Mucosa of stomach (tissue), 1 donor: ENCODE results near the gene EXD2.
A peak's percentile ranks its signal among the peaks of the same experiment; 100 is the strongest.

Source experiments
- H3K27me3 ChIP-seq: one replicate; pipeline ENCODE4 v1.7.0; 2013; ENCODE audit warnings: mild to moderate bottlenecking, low read length; ENCODE audit not compliant: control insufficient read depth, insufficient read depth
- H3K36me3 ChIP-seq: one replicate; pipeline ENCODE4 v1.7.0; 2013; ENCODE audit warnings: low read length; ENCODE audit not compliant: control insufficient read depth, insufficient read depth
- H3K4me1 ChIP-seq: one replicate; pipeline ENCODE4 v1.7.0; 2013; ENCODE audit warnings: mild to moderate bottlenecking, low read length; ENCODE audit not compliant: control insufficient read depth, insufficient read depth
- H3K4me3 ChIP-seq: one replicate; pipeline ENCODE4 v1.7.0; 2013; ENCODE audit warnings: low read length
- H3K9ac ChIP-seq: one replicate; pipeline ENCODE4 v1.7.0; 2013; ENCODE audit warnings: mild to moderate bottlenecking, low read length, moderate library complexity
- H3K9me3 ChIP-seq: one replicate; pipeline ENCODE4 v1.7.0; 2013; ENCODE audit warnings: mild to moderate bottlenecking, low read length, moderate library complexity; ENCODE audit not compliant: control insufficient read depth
- donor health status: Pancreatic carcinoma.

Gene EXD2, protein sequence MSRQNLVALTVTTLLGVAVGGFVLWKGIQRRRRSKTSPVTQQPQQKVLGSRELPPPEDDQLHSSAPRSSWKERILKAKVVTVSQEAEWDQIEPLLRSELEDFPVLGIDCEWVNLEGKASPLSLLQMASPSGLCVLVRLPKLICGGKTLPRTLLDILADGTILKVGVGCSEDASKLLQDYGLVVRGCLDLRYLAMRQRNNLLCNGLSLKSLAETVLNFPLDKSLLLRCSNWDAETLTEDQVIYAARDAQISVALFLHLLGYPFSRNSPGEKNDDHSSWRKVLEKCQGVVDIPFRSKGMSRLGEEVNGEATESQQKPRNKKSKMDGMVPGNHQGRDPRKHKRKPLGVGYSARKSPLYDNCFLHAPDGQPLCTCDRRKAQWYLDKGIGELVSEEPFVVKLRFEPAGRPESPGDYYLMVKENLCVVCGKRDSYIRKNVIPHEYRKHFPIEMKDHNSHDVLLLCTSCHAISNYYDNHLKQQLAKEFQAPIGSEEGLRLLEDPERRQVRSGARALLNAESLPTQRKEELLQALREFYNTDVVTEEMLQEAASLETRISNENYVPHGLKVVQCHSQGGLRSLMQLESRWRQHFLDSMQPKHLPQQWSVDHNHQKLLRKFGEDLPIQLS

GRCh38 chr14:69191340-69192111, at the start of gene EXD2:
Gene EXD2 (plus strand): TSS chr14:69191498. CDS start chr14:69209471, 17,973 bp downstream.
- peak within 1 kb of the TSS; percentile 73 for H3K4me3 ChIP-seq
- H3K9me3 ChIP-seq, result no peaks in the 10 kb centered on the region
- no peaks in the 10 kb centered on the region for H3K36me3 ChIP-seq
- H3K9ac ChIP-seq, result peak within 1 kb of the TSS; percentile 84
- H3K4me1 ChIP-seq, result no peaks in the 10 kb centered on the region
- H3K27me3 ChIP-seq, result no peaks in the 10 kb centered on the region

DNA sequence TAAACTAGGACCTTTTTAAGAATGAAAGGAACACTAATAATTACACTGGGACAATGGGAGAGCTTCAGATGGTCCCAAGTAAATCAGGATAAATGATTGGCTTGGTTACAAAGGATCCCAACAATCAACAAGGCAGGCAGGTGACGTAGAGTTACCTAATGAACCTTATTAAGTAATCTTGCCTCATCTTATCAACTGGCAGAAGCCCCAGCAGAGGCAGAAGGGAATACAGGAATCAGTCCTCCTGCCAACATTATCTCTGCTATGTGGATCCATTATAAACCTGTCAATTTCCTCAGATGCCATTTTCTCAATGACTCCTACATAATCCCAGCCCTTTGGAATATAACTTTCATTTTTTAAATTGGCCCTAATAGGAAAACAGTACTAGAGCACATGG, 49.7 kb upstream of the EXD2 start:
- no peak overlapping the region for H3K4me3 ChIP-seq
- H3K4me1 ChIP-seq, result peaks cover 10% of the 10 kb centered on the region
- no peaks in the 10 kb centered on the region for H3K27me3 ChIP-seq
- H3K36me3 ChIP-seq, result no peaks in the 10 kb centered on the region
- H3K9me3 ChIP-seq, result no peaks in the 10 kb centered on the region
- H3K9ac ChIP-seq, result no peak overlapping the region

DNA sequence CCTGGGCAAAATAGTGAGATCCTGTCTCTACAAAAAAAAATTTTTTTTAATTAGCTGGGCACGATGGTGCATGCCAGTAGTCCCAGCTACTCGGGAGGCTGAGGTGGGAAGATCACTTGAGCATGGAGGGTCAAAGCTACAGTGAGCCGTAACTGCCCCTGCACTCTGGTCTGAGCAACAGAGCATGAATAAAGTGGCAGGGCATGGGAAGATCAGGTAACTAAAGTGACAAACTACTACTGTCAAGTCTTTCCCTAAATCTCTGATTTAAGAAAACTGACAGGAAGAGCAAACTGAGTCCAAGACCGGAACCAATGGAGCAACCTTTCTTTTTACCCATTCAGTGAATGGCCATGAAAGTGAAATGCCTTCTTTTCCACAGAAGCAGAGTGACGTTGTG, 49.2 kb upstream of the EXD2 start:
- Histone ChIP-seq H3K36me3 (no peaks in the 10 kb centered on the region), H3K9me3 (no peaks in the 10 kb centered on the region), H3K4me3 (no peak overlapping the region), H3K27me3 (no peaks in the 10 kb centered on the region), H3K4me1 (peaks cover 10% of the 10 kb centered on the region), H3K9ac (no peak overlapping the region)

DNA sequence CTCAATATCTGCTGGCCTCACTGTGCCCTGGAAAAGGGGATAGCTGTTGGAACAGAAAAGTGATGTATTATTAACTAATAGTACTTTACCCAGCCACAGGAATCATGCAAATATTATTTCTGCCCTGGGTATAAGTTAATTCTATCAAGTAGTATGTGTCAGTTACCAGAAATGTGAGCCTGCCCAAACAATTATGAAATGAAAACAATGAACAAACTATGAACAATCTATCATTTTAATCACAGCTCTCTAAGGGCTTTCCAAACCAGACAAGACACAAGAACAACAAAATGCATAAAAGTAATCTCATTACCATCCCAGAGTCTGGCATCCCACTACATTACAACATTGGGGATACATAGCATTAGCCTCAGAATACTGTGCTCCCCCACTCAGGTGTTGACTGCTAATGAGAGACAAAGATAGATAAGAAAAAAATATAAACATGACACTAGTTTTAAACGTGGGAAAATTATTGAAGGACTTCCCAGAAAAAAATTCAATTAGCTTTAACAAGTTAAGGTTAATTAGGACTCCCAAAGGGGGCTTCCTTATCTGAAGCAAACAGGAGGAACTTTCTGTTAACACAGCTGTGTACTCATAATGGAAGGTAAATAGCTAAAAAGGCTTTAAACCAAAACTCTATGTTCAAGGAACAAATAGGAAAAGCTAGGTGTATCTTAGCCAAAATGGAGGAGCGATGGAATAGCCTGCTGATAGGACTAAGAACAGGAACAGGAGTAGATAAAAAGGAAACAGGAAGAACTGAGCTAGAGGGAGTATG, 41.6 kb upstream of the EXD2 start:
- Histone ChIP-seq H3K4me3 (no peak overlapping the region), H3K9ac (no peak overlapping the region), H3K4me1 (peaks cover 21% of the 10 kb centered on the region), H3K36me3 (peaks cover 6% of the 10 kb centered on the region), H3K9me3 (no peaks in the 10 kb centered on the region), H3K27me3 (peaks cover 3% of the 10 kb centered on the region)

DNA sequence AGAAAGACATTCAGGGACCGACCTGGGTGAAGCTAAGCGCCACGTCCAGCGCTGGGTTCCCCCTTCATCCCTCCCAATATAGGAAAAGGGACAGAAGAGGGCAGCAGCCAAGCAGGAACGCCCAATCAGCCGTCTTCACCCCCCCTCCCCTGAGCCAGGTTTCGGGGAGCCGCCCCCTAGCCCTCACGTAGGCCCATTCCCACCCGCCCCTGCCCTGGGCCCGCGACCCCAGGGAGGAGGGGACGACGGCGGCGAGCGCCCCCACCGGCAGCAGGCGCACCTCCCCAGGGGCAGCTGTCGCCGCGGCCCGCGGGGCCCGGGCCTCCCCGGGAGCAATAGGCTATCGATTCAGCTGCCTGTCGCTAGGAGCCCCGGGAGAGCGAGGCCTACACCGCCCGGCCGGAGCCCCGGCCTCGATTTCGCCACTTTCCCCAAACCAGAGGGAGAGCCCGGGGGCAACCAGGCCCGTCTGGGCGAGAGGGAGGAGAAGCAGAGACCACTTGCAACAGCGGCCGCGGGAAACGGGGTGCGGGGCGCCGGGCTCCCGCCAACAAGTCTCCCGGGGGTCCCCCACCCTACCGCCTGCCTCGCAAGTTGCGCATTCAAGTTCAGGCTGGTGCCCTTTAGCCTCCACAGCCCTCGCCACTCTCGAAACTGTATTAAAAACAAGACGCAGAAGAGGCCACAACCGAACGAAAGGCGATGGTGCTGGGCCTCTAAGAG, 39.7 kb upstream of the EXD2 start:
- H3K9ac ChIP-seq, result peak overlapping the region; percentile 97
- H3K27me3 ChIP-seq, result peaks cover 3% of the 10 kb centered on the region

DNA sequence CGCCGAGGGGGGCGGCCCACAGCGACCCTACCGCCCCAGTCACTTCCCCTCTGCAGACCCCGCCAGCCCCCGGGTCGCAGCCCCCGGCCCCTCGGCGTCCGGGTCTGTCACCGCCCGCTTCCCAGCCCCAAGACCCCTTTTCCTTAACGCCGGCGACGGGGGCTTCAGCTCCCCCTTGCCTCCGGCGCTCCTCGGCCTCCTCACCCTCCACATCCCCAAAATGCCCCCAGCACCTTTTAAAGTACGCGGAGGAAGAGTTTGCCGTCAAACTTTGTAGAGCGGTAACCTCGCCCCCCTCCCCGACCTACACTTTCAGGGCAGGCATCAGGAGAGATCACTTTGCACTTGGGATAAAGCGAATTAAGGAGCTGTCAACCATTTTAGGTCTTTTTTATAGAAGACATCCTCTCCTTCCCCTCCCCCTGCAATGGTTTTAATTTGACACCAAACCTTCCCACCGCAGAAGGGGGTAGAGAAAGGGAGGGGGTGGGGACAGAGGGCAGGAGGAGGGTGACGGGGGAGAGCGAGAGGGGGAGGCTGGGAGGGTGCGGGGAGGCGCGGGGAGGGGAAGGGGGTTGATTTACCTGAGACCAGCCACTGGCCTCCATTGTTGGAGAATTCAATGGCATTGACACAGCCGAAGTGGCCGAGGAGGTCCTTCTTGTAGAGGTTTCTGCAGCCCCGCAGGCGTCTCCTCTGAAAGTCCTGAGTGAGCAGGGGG, 39.0 kb upstream of the EXD2 start:
- Histone ChIP-seq H3K27me3 (peaks cover 3% of the 10 kb centered on the region), H3K36me3 (peaks cover 6% of the 10 kb centered on the region), H3K4me1 (peaks cover 21% of the 10 kb centered on the region), H3K9me3 (no peaks in the 10 kb centered on the region), H3K9ac (peak overlapping the region; percentile 97), H3K4me3 (peak overlapping the region; percentile 89)

More for the DNA sequence above, 39.7 kb upstream of the EXD2 start:
- peaks cover 21% of the 10 kb centered on the region for H3K4me1 ChIP-seq
- H3K4me3 ChIP-seq, result peak overlapping the region; percentile 89
- no peaks in the 10 kb centered on the region for H3K9me3 ChIP-seq
- peaks cover 6% of the 10 kb centered on the region for H3K36me3 ChIP-seq

DNA sequence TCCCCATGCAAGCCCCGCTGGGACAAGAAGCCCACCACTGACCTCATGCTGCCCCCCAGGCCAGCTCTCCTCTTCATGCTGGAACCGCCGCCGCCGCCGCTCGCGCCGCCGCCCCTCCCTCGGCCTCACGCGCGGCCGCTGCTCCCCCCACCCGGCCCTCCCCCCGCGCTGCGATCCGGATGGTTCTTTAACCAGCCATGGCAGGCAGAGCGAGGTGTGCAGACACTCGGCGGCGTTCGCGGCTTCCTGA, 38.5 kb upstream of the EXD2 start, which contains the start of gene DCAF5:
DCAF5 (minus strand) TSS at position 218 of the 250 bp plus-strand sequence; CDS start at position 77, 141 bp downstream.
- H3K4me1 ChIP-seq, result peaks cover 21% of the 10 kb centered on the region
- H3K9ac ChIP-seq, result peak within 1 kb of the TSS; percentile 97
- H3K27me3 ChIP-seq, result peaks cover 3% of the 10 kb centered on the region
- H3K36me3 ChIP-seq, result peaks cover 6% of the 10 kb centered on the region
- H3K9me3 ChIP-seq, result no peaks in the 10 kb centered on the region
- H3K4me3 ChIP-seq, result peak within 1 kb of the TSS; percentile 89

GRCh38 chr14:69153152-69153872, 38.0 kb upstream of the EXD2 start:
- H3K9ac ChIP-seq, result peak overlapping the region; percentile 97
- H3K9me3 ChIP-seq, result no peaks in the 10 kb centered on the region
- peak overlapping the region; percentile 80 for H3K4me3 ChIP-seq
- H3K4me1 ChIP-seq, result peaks cover 21% of the 10 kb centered on the region
- H3K36me3 ChIP-seq, result peaks cover 6% of the 10 kb centered on the region
- peaks cover 3% of the 10 kb centered on the region for H3K27me3 ChIP-seq

- peaks cover 3% of the 10 kb centered on the region for H3K27me3 ChIP-seq
- peak overlapping the region; percentile 97 for H3K9ac ChIP-seq
- peaks cover 2% of the 10 kb centered on the region for H3K36me3 ChIP-seq
- peak overlapping the region; percentile 80 for H3K4me3 ChIP-seq
- peaks cover 21% of the 10 kb centered on the region for H3K4me1 ChIP-seq
- no peaks in the 10 kb centered on the region for H3K9me3 ChIP-seq
These were observed 37.4 kb upstream of the EXD2 start for GRCh38 chr14:69153873-69154270.

DNA sequence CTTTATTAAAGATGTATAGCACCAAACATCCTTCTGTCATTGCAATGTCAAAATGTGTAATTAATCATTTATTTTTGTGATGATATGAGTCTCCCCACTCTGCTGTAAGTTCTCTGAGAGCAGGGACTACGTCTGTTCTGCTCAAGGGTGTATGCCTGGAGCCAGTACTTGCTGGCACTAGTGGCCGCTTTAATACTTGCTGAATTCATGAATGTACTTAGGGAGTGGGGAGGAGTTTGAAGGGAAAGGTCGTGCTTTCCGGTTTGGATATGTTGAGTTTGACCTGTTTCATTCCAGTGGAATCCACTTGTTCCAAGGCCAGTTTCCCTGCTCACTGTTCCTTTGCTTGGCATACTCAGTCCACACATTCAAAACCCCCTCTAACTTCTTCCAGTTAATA, 36.5 kb upstream of the EXD2 start:
- peaks cover 20% of the 10 kb centered on the region for H3K4me1 ChIP-seq
- no peaks in the 10 kb centered on the region for H3K36me3 ChIP-seq
- H3K9ac ChIP-seq, result no peak overlapping the region
- H3K27me3 ChIP-seq, result peaks cover 3% of the 10 kb centered on the region
- H3K4me3 ChIP-seq, result no peak overlapping the region
- H3K9me3 ChIP-seq, result no peaks in the 10 kb centered on the region
